GM10266 (cell line): Measurements from ENCODE around the gene IFNGR2.

ENCODE experiments used
- DNase-seq: peaks from one replicate; pipeline ENCODE4 v3.0.0; 2012; ENCODE audit errors: extremely low spot score
- TF ChIP-seq, protein P1 (sequence below): IDR thresholded peaks from 2 replicates; pipeline ENCODE4 v1.5.1; 2012; ENCODE audit warnings: mild to moderate bottlenecking, low read depth; ENCODE audit not compliant: control insufficient read depth, insufficient read depth; ENCODE audit errors: missing control alignments

The IFNGR2 gene

DNA sequence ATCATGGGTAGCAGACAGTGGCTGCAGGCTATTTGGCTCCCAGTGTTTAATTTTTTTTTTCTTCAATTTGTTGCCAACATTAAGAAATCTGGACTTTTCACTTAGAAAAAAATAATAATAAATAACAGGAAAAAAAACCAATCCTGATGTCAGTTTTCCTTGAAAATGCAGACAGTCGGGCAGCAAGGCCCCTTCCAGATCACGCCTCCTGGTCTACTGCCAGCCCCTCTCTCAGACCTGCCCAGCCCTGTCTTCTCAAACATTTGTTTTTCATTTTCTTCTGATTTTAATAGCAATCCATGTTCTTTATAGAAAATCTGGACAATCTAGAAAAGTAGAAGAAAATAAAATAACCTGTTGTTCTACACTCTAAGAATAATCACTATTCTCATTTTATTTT lies 15.5 kb downstream of the IFNGR2 start:
- TF ChIP-seq, protein P1, sequence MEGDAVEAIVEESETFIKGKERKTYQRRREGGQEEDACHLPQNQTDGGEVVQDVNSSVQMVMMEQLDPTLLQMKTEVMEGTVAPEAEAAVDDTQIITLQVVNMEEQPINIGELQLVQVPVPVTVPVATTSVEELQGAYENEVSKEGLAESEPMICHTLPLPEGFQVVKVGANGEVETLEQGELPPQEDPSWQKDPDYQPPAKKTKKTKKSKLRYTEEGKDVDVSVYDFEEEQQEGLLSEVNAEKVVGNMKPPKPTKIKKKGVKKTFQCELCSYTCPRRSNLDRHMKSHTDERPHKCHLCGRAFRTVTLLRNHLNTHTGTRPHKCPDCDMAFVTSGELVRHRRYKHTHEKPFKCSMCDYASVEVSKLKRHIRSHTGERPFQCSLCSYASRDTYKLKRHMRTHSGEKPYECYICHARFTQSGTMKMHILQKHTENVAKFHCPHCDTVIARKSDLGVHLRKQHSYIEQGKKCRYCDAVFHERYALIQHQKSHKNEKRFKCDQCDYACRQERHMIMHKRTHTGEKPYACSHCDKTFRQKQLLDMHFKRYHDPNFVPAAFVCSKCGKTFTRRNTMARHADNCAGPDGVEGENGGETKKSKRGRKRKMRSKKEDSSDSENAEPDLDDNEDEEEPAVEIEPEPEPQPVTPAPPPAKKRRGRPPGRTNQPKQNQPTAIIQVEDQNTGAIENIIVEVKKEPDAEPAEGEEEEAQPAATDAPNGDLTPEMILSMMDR, result no peak
- no peak for DNase-seq

DNA sequence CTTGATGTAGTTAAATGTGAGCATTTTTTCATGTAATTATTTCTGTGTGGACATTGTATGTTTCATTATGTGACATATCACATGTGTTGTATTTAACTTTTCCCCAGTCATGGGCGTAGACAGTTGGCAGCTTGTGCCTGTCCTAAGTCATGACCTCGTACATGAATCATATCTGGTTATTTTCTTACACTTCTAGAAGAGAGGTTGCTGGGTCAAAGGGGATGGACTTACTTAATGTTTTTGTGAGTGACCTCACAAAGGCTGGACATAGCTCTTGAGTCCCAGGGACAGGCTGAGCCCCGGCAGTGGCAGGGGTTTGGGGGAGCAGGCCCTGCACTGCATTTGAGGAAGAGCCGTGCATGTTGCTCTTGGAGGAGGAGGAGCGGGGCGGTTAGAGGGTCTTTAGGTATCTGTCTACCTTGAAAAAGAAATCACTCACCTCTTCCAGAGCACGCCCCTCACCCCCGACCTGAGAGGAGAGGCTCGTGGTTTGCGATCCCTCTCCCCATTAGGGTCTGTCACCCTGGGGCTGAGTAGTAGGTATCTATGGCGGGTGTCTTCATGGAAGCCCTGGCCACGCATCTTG lies 16.4 kb downstream of the IFNGR2 start:
- TF ChIP-seq, protein P1, result no peak
- no peak for DNase-seq

DNA sequence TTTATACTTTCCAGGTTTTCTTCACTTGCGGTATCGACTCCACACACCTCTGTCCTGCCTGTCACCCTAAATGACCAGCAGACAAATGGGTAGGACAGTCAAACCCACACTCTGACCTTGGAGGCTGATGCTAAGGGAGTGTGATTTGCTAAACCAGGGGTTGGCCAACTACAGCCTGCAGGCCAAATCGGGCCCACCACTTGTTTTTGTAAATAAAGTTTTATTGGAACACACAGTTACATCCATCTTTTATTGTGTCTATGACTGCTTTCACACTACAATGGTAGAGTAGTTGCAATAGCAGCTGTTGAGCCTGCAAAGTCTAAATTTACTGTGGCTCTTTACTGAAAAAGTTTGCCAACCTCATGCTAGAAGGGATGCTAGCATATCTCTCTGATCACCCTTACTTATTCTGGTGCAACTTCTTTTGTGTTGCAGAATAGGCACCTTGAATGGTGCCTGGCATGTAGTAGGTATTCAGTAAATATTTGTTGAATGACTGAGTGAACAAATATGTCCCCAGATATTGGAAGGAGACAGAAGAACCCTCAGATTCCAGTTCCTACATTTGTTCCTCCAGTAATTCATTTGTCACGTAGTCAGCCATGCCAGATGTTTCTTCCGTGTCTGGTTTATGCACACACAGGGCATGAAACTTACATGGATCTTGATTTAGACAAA lies 18.6 kb downstream of the IFNGR2 start:
- no peak for DNase-seq
- TF ChIP-seq, protein P1, result no peak

DNA sequence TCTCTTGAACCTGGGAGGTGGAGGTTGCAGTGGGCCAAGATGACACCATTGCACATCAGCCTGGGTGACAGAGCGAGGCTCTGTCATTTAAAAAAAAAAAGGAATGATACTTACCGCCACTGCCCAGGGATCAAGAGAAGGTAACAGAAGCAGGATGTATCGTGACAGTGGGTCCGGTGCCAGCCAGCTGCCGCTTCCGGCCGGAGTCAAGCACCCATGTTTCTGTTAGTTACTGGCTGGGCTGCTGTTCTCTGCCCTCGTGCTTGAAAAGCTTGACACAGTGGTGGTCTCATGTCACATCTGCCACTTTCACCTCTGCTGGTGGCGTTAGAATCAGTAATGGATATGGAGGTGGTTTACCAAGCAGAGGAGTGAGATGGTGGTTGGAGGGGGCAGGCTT lies 21.0 kb downstream of the IFNGR2 start:
- TF ChIP-seq, protein P1, result no peak
- no peak for DNase-seq

DNA sequence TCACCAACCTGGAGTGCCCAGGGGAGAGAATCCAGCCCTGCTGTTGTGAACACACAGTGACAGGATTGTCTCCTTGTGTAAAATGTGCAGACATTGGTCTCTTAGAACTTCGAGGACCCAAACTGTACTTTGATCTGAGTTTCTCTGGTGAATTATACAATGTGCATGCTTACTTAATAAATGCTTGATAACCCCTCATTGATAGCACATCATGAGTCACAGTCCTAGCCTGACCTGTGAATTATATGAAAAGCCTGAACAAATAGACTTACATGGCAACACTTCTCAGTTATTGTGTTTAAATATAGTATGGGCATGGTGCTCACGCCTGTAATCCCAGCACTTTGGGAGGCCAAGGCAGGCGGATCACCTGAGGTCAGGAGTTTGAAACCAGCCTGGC lies 22.6 kb downstream of the IFNGR2 start:
- no peak for DNase-seq
- TF ChIP-seq, protein P1, result no peak

DNA sequence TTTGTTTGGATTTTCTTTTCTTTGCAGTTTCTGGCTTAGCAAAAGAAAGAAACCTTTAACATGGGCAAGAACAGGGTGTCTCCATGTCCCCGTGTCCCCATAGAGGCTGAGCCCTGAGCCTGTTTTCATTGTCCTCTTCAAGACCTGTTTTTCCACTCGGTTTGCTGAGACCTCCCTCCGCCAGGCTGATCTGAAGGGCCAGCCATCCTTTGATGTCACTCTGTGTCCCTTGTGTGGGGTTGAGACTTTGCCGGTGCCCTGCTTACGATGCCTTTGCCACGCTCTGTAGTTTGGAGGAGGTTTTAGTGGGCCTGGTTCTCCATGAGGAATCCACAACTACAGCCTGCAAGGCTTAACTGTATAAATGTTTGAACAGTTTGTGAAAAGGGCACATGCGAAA lies 23.8 kb downstream of the IFNGR2 start:
- TF ChIP-seq, protein P1, result no peak
- DNase-seq, result no peak

DNA sequence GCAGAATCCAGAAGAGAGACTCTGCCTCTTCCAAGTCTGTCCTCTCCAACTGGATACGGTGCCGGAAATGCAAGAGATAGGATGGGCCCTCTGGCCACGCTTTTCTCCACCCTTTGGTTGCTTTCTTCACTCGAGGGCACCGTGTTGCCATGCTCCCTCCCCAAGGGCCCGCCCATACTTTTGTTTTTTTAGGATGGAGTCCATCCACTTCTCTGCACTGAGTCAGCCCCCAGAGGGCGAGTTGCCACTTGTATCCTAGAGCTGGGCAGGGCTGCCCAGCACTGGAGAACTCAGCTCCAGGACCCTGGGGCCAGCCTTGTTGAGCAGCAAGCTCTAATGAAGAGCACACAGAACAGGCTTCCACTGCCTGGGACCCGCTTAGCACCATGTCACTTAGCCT lies 25.5 kb downstream of the IFNGR2 start:
- no peak for DNase-seq
- TF ChIP-seq, protein P1, result no peak
